Measurements from ENCODE around the gene BCORL1.

GRCh38 chrX:129992181-129992580, 9.7 kb downstream of the BCORL1 start:
- TF ChIP-seq, protein P1, sequence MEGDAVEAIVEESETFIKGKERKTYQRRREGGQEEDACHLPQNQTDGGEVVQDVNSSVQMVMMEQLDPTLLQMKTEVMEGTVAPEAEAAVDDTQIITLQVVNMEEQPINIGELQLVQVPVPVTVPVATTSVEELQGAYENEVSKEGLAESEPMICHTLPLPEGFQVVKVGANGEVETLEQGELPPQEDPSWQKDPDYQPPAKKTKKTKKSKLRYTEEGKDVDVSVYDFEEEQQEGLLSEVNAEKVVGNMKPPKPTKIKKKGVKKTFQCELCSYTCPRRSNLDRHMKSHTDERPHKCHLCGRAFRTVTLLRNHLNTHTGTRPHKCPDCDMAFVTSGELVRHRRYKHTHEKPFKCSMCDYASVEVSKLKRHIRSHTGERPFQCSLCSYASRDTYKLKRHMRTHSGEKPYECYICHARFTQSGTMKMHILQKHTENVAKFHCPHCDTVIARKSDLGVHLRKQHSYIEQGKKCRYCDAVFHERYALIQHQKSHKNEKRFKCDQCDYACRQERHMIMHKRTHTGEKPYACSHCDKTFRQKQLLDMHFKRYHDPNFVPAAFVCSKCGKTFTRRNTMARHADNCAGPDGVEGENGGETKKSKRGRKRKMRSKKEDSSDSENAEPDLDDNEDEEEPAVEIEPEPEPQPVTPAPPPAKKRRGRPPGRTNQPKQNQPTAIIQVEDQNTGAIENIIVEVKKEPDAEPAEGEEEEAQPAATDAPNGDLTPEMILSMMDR (IDR thresholded peaks at IDR 0.05), result no peak
- TF ChIP-seq POLR2A (IDR thresholded peaks at IDR 0.05), result no peak

Data from Peyer's patch (tissue), 4 donors.